Colonic mucosa (tissue), 4 donors: ENCODE results near the gene ZNF185. TPM values are rescaled to one million over a fixed set of nuclear protein-coding genes. Genes with fewer than 3 reads are reported as not detected.

Experiments used
- DNase-seq: peaks from one replicate; pipeline ENCODE4 v3.0.0-alpha.2; 2020
- H3K27ac ChIP-seq: fragments of 200-600 bp; one replicate; pipeline ENCODE4 v1.8.0; 2021
- H3K27me3 ChIP-seq: fragments of 200-600 bp; one replicate; pipeline ENCODE4 v1.8.0; 2021
- H3K36me3 ChIP-seq: fragments of 200-600 bp; one replicate; pipeline ENCODE4 v1.8.0; 2021
- H3K4me1 ChIP-seq: fragments of 200-600 bp; one replicate; pipeline ENCODE4 v1.8.0; 2021; ENCODE audit warnings: mild to moderate bottlenecking
- H3K4me3 ChIP-seq: fragments of 200-600 bp; one replicate; pipeline ENCODE4 v1.8.0; 2021
- H3K9ac ChIP-seq, 2 donors: one replicate each; pipeline ENCODE4 v1.7.0; 2013; ENCODE audit warnings: control low read depth in 2 of 2, low read depth in 2 of 2, low read length in 2 of 2
- H3K9me3 ChIP-seq: fragments of 200-600 bp; one replicate; pipeline ENCODE4 v1.8.0; 2021
- CTCF ChIP-seq: fragments of 200-600 bp; IDR thresholded peaks from one replicate; pipeline ENCODE4 v1.8.0; 2022; ENCODE audit warnings: antibody characterized with exemption, mild to moderate bottlenecking
- intact Hi-C: fragments of 100-400 bp; cut with DNase I; formaldehyde crosslinking; loops from one replicate; pipeline ENCODE4 v1.14.1; 2022
- total RNA-seq, 2 donors: library from RNA; stranded (reverse); fragmentation: NEBNext Ultra II Directional in 1 of 2; extraction: Animal tissue kit (Norgen Biotek cat#: 25700) in 1 of 2; gene quantifications; one replicate each; pipeline ENCODE4 v1.2.1, GENCODE V29; 2021
- donor health status: healthy.
- donor health status: DM: no; HTN: no; CAD: no.
- donor health status: DM: no; HTN: no; CAD: no.

The ZNF185 gene
- total RNA-seq, result 1 to 10 TPM; 3.6 to 4.5 TPM

- Histone ChIP-seq H3K27ac (no peak within 1 kb of the TSS), H3K4me3 (peak within 1 kb of the TSS; percentile 7), H3K36me3 (no peaks in the 10 kb centered on the region), H3K27me3 (no peaks in the 10 kb centered on the region), H3K9me3 (no peaks in the 10 kb centered on the region), H3K4me1 (no peaks in the 10 kb centered on the region), H3K9ac (peak within 1 kb of the TSS in 1 of 2 donors; percentile 43)
- no peak for TF ChIP-seq CTCF
- intact Hi-C loops, result no loop called here
- peak; percentile 72 for DNase-seq
Measured at GRCh38 chrX:152897222-152898131, at the start of gene ZNF185. Gene ZNF185, plus strand, starts transcription at chrX:152898067. Its CDS starts 16,423 bp downstream, at chrX:152914490.

- H3K27me3 ChIP-seq, result no peaks in the 10 kb centered on the region
- no peak for TF ChIP-seq CTCF
- intact Hi-C loops, result no loop called here
- H3K36me3 ChIP-seq, result no peaks in the 10 kb centered on the region
- DNase-seq, result no peak
- no peaks in the 10 kb centered on the region for H3K4me1 ChIP-seq
- no peak overlapping the region for H3K9ac ChIP-seq
- no peaks in the 10 kb centered on the region for H3K9me3 ChIP-seq
- H3K4me3 ChIP-seq, result no peak overlapping the region
- H3K27ac ChIP-seq, result no peak overlapping the region
Measured at GRCh38 chrX:152850465-152850864, 47.4 kb upstream of the ZNF185 start.

GRCh38 chrX:152853986-152854385 lies 43.9 kb upstream of the ZNF185 start:
- H3K27ac ChIP-seq, result no peak overlapping the region
- H3K4me3 ChIP-seq, result no peak overlapping the region
- H3K36me3 ChIP-seq, result no peaks in the 10 kb centered on the region
- intact Hi-C loops, result no loop called here
- no peak for TF ChIP-seq CTCF
- no peaks in the 10 kb centered on the region for H3K9me3 ChIP-seq
- no peak for DNase-seq
- no peak overlapping the region for H3K9ac ChIP-seq
- no peaks in the 10 kb centered on the region for H3K27me3 ChIP-seq
- no peaks in the 10 kb centered on the region for H3K4me1 ChIP-seq

DNA sequence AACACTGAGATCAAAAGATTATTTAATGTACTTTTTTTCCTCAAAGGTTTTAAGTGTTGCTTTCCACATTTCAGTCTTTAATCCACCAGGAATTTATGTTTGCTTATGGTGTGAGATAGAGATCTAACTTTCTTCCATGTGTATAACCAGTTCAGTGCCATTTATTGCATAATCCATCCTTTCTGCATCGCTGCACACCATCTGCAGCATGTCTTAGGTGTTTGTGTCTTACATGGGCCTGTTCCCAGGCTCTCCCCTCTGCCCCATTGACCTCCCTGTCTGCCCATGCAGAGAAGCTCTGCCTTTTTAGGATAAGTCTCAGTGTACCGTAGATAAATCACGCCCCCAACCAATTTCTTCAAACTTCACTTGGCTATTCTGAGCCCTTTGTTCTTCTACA lies 36.8 kb upstream of the ZNF185 start:
- Histone ChIP-seq H3K4me3 (no peak overlapping the region), H3K9me3 (no peaks in the 10 kb centered on the region), H3K4me1 (no peaks in the 10 kb centered on the region), H3K36me3 (no peaks in the 10 kb centered on the region), H3K9ac (no peak overlapping the region), H3K27ac (no peak overlapping the region), H3K27me3 (no peaks in the 10 kb centered on the region)
- DNase-seq, result no peak
- intact Hi-C loops, result no loop called here
- TF ChIP-seq CTCF, result no peak

DNA sequence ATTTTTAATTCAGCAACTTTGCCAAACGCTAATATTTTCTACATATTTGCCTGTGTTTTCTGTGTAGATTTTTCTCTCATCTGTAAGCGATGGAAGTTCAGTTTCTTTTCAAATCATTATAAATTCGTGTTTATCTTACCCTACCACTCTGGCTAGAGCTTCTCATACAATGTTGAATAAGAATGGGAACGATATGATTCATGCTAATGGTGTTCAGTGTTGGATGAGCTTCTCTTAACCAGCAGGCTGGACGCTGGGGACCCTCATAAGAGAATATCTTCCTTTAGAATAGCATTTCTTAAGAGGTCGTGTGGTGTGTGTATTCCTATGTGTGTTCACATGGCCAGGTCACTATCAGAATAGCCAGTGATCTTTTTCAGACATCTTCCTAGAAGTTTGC lies 36.0 kb upstream of the ZNF185 start:
- no peak for TF ChIP-seq CTCF
- Histone ChIP-seq H3K9me3 (no peaks in the 10 kb centered on the region), H3K27me3 (no peaks in the 10 kb centered on the region), H3K4me1 (no peaks in the 10 kb centered on the region), H3K27ac (no peak overlapping the region), H3K36me3 (no peaks in the 10 kb centered on the region), H3K9ac (no peak overlapping the region), H3K4me3 (no peak overlapping the region)
- intact Hi-C loops, result no loop called here
- DNase-seq, result no peak
